Suprapubic skin (tissue), 3 donors: ENCODE results near the gene PFDN5.

Source experiments
- EP300 ChIP-seq: sonication (generic); formaldehyde crosslinking; IDR thresholded peaks from one replicate; pipeline ENCODE4 v1.6.1; 2017; ENCODE audit warnings: antibody characterized with exemption
- POLR2A ChIP-seq, 2 donors: fragments of 450-650 bp; IDR thresholded peaks; one replicate each; pipeline ENCODE4 v1.6.1; 2017; ENCODE audit warnings: antibody characterized with exemption in 2 of 2, mild to moderate bottlenecking in 2 of 2, moderate library complexity in 2 of 2
- TF ChIP-seq, protein P1 (sequence below), 2 donors: fragments of 200-600 bp in 1 of 2; fragments of 450-650 bp in 1 of 2; sonication (generic) in 1 of 2; IDR thresholded peaks; one replicate each; pipeline ENCODE4 v1.5.1; 2016 to 2019; ENCODE audit warnings: antibody characterized with exemption in 2 of 2, mild to moderate bottlenecking in 1 of 2, moderate library complexity in 1 of 2

GRCh38 chr12:53328043-53328435 is 32.7 kb downstream of the PFDN5 start:
- TF ChIP-seq, protein P1, sequence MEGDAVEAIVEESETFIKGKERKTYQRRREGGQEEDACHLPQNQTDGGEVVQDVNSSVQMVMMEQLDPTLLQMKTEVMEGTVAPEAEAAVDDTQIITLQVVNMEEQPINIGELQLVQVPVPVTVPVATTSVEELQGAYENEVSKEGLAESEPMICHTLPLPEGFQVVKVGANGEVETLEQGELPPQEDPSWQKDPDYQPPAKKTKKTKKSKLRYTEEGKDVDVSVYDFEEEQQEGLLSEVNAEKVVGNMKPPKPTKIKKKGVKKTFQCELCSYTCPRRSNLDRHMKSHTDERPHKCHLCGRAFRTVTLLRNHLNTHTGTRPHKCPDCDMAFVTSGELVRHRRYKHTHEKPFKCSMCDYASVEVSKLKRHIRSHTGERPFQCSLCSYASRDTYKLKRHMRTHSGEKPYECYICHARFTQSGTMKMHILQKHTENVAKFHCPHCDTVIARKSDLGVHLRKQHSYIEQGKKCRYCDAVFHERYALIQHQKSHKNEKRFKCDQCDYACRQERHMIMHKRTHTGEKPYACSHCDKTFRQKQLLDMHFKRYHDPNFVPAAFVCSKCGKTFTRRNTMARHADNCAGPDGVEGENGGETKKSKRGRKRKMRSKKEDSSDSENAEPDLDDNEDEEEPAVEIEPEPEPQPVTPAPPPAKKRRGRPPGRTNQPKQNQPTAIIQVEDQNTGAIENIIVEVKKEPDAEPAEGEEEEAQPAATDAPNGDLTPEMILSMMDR (IDR thresholded peaks at IDR 0.05) = peak in 1 of 2 donors; percentile 2
- TF ChIP-seq EP300 (no peak), POLR2A (IDR thresholded peaks at IDR 0.05) (no peak)
